CD1c-positive myeloid dendritic cell (primary cell): ENCODE results near the gene USP2.

Source experiments
- DNase-seq: peaks from one replicate; pipeline ENCODE4 v3.0.0-alpha.2; 2016; ENCODE audit errors: extremely low spot score

The USP2 gene

GRCh38 chr11:119322360-119322739 lies 59.1 kb downstream of the USP2 start:
- DNase-seq, result no peak

DNA sequence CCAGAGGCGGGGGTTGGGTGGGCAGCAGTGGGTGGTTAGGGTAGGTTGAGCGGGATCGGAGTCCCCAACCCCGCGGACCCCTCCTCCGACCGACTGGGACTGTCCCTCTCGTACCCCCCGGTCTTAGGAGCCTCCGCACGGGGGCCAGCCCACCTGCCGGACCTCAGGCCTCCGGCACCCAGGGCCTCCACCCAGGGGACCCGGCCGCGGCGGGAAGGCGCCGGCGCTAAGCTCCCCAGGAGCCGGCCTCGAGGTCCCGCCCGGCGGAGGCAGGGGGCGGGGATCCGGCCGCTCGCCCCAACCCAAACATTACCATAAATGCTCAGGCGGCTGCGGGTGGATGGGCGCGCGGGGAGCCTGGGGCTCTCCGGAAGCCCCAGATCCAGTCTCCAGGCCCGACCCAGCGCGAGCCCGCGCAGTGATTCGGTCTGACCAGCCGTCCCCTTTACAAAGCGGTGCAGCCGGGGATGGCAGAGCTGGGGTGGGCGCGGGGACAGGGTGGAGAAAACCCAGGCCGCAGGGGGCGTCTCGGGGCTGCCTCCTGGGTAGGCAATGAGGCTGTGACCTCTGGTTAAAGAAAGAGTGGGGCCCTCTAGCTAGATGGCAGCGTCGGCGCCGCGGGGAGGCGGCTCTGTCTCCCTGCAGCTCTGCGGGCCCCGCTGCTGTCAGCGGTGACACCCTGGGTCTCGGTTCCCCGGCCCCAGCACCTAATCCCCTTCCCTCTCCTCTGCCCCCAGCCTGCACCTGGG lies 60.5 kb downstream of the USP2 start:
- peak; percentile 21 for DNase-seq

- no peak for DNase-seq
Measured at GRCh38 chr11:119320240-119320775, 61.2 kb downstream of the USP2 start.

DNA sequence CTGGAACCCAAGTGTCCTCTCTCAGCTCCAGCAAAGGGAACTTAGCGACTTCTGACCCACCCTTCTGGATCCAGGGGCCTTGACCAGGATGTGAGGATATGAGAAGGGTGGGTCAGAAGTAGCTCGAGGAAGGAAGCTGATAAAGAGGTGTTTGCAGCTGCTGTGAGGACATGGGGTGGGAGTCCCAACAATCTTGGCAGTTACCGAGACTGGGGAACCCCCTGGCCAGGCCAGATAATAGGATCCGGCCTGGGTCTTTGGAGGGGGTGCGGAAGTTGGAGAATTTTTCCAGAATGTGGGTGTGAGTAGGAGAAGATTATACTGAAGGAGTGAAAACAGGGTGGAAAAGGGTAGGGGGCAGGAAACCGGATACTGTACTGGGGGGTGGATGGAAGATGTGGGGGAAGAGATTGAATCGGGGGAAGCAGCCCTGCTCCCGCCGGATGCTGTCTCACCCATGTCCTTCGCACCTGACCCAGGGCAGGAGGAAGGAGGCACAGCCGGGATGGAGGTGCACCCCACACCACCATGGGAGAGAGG lies 61.7 kb downstream of the USP2 start:
- no peak for DNase-seq

DNA sequence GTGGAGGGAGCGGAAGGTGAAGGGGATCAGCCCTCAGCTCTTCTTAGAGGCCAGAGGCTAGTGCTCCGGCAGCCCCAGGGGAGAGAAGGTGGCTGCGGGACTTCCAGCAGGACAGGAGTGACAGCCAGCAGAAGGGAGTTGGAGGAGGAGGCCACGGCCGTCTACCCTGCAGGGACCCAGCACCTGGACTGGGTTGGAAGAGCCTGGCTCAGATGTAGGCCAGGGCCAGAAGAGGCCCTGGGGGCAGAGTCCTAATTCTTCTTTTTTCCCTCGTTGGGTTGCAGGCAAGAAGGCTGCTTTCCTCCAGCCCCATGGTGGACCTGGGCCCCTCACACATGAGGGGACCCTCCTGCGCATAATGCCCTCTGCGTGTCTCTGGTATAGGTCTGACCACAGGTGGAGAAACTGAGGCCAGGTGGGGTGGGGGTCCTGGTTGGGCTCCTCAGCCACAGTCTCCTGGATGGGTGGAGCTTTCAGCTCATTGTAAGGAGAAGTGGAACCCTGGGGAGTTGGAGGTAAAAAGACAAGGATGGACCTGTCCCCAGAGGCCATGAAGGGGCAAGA lies 62.3 kb downstream of the USP2 start:
- DNase-seq, result no peak

GRCh38 chr11:119318240-119319135 lies 63.0 kb downstream of the USP2 start:
- peak; percentile 50 for DNase-seq

- no peak for DNase-seq
Measured at GRCh38 chr11:119317592-119318239, 63.8 kb downstream of the USP2 start.

DNA sequence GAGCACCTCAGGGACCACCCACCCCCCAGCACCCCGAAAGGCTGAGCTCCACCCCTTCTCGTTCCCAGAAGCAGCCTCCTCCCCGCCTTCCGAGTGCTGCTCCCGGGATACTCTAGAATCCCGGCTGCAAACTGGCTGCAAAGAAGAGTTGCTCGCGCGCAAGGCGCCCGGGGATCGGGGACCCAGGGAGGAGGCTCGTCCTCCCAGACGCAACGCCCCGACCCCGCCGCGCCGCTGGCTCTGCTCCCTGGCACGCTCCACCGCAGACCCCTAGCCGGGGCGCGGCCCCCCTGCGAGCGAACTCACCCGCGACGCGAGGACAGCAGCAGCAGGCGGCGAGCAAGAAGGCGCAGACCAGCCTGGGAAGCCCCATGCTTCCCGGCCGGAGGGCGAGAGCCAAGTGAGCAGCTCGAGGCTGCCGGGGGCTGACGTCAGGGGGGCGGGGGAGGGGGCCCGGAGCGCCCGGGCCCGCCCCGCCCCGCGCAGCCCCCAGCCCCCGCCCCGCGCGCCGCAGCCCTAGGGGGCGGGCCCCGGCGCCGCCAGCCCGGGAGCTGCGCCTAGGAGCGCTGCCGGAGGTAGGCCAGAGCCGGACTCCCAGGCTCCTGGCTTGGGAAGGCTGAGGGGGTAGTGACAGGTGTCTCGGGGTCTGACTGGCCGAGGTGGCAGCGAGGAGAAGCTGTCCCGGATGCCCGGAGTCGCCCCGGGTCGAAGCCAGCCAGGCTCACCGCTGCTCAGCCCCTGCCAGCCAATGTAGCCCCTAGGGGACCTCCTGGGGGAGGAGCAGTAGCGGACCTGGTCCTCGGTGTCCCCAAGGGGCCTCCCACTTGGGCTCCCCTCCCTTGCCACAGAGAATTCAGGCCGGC lies 64.5 kb downstream of the USP2 start, which contains the start of gene MCAM:
TSS of gene MCAM (minus strand) at position 402 of the 863 bp plus-strand sequence. CDS start at position 373, 29 bp downstream.
- no peak for DNase-seq

GRCh38 chr11:119316016-119316728 lies 65.3 kb downstream of the USP2 start:
- DNase-seq, result no peak

DNA sequence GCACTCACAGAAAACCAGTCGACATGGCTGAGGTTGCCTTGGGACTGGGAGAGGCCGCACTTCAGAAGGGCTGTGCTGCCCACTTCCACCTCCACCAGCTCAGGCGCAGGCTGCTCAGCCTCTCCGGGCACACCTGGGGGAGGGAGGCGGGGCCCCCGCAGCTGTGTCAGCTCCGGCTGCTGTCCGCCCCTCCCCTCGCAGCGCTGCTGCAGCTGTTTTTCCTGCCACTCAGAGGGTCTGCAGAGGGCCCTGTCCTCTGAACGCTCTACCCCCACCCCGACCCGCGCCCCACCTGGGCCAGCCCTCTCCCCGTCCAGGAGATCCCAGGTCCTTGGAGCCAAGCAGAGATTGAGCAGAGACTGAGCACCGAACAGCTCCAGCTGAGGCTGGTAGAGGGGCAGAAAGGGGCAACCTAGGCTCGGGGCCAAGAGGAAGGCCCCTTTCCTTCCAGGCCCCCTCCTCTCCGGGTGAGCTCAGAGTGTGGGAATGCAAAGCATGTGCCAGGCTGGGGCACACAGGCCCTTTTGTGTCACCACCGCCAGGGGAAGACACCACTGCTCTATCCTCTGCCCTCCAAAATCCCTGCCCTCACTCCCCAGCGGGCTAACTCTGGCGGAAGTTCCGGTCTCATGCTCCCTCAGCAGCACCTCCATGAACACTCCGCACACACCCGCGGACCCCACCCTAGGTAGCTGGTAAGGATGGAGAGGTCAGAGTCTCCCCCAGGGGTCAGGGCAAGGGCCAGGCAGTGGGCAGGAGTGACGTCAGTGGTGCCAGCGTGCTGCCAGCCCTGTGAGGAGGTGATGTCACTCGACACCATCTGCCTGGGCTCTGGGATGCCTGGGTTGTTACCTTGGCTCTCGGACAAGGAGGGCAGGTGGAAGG lies 66.1 kb downstream of the USP2 start:
- peak; percentile 41 for DNase-seq

DNA sequence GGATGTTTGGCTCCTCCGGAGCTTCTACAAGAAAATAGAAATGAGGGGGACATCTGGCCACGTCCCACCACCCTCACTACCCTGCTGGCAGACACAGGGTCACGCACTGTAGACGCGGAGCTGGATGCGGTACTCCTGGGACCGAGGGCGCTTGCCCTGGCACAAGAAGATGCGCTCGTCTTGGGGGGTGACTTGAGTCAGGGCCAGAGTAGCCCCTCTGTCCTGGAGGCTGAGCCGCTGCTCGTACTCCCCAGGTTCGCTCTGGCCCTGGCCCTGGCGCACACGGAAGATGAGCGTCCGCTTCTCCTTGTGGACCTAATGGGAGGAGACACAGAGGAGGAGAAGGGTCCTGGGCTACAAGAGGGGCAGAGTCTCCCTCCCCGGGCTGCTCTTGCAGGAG lies 66.8 kb downstream of the USP2 start:
- DNase-seq, result no peak

- DNase-seq, result no peak
Measured at GRCh38 chr11:119310682-119311052, 70.8 kb downstream of the USP2 start.

GRCh38 chr11:119309953-119310681 lies 71.4 kb downstream of the USP2 start:
- no peak for DNase-seq

DNA sequence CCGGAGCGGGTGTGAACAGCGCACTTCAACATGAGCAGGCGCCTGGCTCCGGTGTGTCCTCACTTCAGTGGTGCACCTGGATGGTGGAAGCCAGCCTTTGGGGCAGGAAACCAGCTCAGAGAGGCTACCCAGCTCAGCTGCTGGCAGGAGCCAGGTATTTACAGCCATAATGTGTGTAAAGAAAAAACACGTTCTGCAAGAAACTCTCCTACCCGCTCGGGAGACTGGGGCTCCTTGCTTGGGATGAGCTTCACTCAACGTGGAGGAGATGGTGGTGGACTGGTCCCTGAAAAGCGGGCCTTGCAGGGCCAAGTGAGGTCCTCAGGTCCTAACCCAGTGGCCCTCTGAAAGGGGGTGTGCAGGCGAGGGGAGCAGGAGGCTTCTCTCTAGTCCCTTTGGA lies 72.1 kb downstream of the USP2 start:
- no peak for DNase-seq

GRCh38 chr11:119307974-119308373 lies 73.5 kb downstream of the USP2 start:
- no peak for DNase-seq

DNA sequence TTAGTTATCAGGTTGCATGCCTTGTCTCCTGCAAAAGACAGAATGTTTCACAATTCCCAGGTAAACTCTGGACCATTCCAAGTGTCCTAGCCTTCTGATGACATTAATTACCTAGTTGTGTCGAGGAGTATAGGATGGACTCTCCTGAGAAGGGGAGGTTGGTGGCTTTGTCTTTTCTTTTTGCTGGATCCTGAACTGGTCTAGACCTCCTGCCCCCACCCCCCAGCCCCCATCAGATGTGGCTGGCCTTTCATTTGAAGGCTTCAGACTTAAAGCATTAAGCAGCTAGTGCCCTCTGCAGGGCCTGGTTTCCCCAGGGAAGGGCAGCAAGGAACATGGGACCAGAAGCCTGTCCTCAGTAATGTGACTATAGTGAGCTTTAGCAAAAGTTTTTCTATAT lies 74.3 kb downstream of the USP2 start:
- no peak for DNase-seq

DNA sequence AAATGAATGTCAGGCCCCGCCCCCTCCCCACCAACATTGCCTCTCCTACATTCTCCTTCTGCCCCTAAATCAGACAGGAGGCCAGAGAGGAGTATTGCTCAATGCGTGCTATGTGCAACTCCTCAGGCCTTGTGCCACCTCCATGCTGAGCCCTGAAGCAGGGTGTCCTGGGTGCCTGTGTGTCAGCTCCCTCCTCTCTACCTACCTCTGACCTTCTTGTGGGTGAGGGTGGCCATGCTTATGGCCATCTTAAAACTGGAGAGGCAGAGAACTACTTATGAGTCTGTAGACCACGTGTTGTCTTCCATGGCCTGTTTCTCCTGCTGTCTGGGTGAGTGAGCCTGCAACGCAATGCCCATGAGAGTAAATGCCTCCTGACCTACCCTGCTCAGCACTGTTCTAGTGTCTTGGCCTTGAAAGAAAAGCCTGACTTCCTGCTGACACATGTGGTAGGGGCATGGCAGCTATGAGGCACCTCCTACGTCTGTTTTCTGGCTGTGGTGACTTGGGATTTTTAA lies 75.1 kb downstream of the USP2 start:
- DNase-seq, result no peak
